Stimulated activated CD4-positive, alpha-beta T cell treated with anti-CD3 and anti-CD28 coated beads, Interleukin-15, amount 100 ng/mL, for 1 hour (primary cell): ENCODE results near the gene DNAJC7.
A peak's percentile ranks its signal among the peaks of the same experiment; 100 is the strongest.
"Not testable (repeated sequence)": the region's sequence is repeated elsewhere in the genome, so short reads cannot be mapped to it uniquely, and the experiment has no call there.

Source experiments
- DNase-seq, 2 donors: peaks; one replicate each; pipeline ENCODE4 v3.0.0-alpha.2; 2020; ENCODE audit warnings: low read depth in 1 of 2, low spot score in 1 of 2

Gene DNAJC7

GRCh38 chr17:41957869-41958439 lies 59.3 kb downstream of the DNAJC7 start:
- DNase-seq = no peak

- DNase-seq = no peak
Measured at GRCh38 chr17:41957031-41957868, 60.0 kb downstream of the DNAJC7 start.

DNA sequence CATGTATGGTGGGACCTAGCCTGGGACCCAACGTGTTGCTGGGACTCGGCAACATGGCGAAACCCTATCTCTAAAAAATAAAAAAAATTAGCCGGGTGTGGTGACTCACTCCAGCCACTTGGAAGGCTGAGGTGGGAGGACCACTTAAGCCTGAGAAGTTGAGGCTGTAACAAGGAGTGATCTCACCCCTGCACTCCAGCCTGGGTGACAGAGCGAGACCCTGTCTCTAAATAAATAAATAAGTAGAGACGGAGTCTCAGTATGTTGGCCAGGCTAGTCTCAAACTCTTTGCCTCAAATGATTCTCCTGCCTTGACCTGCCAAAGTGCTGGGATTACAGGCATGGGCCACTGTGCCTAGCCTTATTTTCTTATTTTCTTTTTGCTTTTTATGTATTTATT lies 60.7 kb downstream of the DNAJC7 start:
- no peak for DNase-seq

GRCh38 chr17:41948762-41949460 lies 68.3 kb downstream of the DNAJC7 start:
- DNase-seq = no peak

DNA sequence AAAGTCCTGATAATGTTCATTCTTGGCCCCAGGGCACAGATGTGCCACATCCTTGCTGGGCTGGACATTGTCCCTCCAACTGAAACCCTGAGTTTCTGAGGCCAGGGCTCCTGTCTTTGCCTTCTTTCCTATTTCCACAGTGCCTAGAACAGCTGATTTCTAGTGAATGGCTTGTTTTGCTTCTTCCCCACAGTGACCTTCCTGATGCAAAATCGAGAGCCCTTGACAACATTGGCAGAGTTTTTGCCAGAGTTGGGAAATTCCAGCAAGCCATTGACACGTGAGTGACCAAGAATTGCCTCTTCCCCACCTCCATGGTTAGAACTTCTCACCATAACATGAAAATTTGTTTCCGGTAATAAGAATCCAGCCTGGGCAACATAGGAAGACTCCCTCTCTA lies 72.3 kb downstream of the DNAJC7 start:
- DNase-seq = no peak

GRCh38 chr17:41943492-41943891 lies 73.7 kb downstream of the DNAJC7 start:
- DNase-seq = no peak

DNA sequence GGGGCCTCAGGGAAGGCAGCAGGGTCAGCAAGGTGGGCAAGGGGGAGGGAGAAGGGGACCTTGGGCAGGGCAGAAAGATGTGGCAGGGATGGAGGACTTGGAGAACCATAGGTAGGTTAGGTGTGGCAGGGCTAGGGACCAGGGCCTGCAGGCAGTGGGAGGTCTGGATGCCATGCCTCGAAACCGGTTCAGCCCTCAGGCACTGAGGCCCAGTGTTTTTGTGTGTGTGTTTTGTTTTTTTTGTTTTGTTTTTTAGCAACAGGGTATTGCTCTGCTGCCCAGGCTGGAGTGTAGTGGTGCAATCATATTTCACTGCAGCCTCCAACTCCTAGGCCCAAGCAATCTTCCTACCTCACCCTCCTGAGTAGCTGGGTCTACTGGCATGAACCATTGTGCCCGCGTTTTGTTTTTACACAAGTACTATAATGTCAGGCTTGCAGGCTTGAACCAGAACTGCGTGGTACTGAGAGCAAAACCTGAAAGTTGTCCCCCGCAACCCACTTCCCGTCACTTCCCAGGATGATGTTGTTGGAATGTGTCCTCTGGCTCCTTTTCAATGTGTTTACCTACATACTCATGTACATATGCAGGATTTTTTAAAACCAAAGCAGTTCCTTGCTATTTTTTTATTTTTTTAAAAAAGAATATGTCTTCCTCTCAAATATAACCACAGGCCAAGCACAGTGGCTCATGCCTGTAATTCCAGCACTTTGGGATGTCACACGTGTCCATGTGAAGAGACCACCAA lies 74.4 kb downstream of the DNAJC7 start:
- no peak for DNase-seq

DNA sequence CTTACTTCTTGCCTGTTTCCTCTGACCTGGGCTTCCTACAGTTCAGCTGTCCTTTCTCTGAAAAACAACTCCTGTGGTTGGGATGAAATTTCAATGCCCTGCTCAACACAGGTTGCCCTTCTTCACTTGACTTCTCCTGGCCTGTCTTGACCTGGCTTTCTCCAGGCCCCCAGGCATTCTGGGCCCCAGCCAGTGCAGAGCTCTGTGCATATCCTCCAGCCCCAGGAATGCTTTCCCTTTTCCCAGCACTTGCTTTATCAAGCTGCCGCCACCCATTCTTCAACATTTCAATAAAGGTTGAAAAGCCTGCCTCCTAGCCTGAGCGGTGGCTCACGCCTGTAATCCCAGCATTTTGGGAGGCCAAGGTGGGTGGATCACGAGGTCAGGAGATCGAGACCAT lies 76.1 kb downstream of the DNAJC7 start:
- no peak for DNase-seq

DNA sequence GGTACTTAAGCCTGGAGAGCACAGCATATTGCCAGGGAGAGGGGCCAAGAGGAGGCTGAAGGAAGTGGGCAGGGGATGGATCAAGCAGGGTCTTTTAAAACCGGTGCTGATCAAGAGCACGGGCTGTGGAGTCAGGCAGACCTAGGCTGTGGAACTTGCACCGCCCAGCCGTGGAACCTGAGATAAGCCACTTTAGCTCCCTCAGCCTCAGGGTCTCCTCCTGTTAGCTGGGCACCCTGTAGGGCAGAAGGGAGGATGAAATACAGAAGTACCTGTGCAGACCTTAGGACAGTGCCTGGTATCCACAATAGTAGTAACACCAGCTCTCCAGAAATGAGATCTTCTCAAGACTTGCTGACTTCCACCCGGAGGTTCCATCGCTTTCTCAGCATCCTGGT lies 77.5 kb downstream of the DNAJC7 start:
- DNase-seq = no peak

- DNase-seq = no peak
Measured at GRCh38 chr17:41939044-41939692, 78.1 kb downstream of the DNAJC7 start.

- DNase-seq = no peak
Measured at GRCh38 chr17:41937970-41938954, 79.0 kb downstream of the DNAJC7 start.

DNA sequence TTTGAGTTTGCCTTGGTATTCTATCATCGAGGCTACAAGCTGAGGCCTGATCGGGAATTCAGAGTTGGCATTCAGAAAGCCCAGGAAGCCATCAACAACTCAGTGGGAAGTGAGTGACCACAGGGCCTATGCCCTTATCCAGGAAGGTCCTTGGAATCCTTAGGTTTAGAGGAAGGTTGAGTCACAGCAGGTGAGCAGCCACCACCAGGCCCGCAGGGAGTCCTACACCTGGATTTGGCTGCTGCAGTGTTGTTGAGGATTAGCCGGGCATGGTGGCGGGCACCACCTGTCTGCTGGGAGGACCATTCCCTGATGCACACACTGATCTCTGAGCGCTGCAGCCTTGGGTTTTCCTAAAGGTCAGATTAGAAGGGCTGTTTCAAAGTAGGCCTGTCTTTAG lies 81.6 kb downstream of the DNAJC7 start:
- no peak for DNase-seq

DNA sequence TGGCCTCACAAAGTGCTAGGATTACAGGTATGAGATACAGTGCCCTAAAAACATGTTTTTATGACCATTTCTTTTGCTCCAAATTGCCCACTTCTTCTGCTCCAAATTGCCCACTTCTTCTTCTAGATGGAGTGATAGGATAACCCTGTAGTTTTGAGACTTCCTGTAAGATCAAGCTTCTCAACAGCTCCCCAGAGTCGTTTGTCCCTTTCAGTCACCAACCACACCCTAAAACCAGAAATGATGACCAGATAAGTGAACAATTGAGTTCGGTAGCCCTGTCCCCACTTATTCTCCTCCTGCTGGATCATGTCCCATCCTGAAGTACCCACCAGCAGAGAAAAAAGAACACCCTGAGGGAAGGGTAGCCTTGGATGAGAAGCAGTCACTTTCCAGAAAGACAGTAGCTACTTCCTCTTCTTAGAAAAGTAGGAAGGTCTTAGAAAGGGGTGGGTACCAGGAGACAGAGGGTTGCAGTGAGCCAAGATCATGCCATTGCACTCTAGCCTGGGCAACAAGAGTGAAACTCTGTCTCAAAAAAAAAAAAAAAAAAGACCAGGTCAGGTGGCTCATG lies 84.3 kb downstream of the DNAJC7 start:
- no peak for DNase-seq

GRCh38 chr17:41931715-41932114 lies 85.5 kb downstream of the DNAJC7 start:
- DNase-seq = not testable (repeated sequence)

- not testable (repeated sequence) for DNase-seq
Measured at GRCh38 chr17:41930833-41931156, 86.4 kb downstream of the DNAJC7 start.

DNA sequence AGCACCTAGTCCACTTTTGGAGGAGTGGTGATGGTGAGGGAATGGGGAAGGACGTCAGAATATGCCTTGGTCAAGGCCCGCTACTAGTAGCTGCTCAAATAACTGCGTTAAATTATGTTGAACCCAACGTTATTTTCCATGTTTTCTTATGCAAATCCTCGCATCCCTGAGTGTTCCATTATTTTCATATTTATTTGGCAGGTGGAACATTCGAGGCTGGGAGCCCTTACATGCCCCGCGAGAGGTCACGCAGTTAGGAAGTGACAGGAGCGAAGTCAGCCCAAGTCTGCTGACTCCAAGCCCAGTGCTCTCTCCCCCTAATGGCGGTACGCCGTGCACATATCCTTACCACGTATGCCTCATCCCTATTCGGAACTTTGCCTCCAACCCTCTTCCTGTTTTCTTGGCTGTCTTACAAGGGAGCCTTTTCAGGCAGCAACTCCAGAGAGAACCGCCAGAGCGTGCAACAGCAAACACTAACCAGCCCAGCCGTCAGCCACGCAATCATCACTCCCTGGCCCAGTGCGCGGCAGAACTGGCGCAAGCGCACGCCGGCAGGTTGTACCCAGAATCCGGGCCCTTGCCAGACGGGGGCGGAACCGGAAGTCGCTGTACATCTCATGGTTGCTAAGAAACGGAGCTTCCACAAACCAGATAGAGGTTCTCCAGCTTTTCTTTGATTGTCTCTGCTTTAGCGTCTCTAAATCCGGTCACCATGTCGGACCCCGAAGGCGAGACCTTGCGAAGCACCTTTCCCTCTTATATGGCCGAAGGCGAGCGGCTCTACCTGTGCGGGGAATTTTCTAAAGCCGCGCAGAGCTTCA lies 87.0 kb downstream of the DNAJC7 start, which contains the start of gene ODAD4:
ODAD4 (plus strand) TSS at position 609 of the 824 bp plus-strand sequence; CDS start at position 716, 107 bp downstream.
- DNase-seq = peak; percentile 91 to 93

- no peak for DNase-seq
Measured at GRCh38 chr17:41928693-41929251, 88.5 kb downstream of the DNAJC7 start.
